GM06990 (cell line): Measurements from ENCODE around the gene TTC28.

Experiments
- DNase-seq: peaks from one replicate; pipeline ENCODE4 v3.0.0-alpha.2; 2011; ENCODE audit not compliant: insufficient read length; ENCODE audit errors: extremely low read depth
- H3K27me3 ChIP-seq: replicated peaks from 2 replicates; pipeline ENCODE4 v1.6.0; 2011; ENCODE audit warnings: low read length; ENCODE audit not compliant: control insufficient read depth, insufficient read depth
- H3K36me3 ChIP-seq: 2 replicates; pipeline ENCODE4 v1.5.1; 2011; ENCODE audit warnings: low read length; ENCODE audit not compliant: control insufficient read depth, insufficient read depth
- H3K4me3 ChIP-seq: replicated peaks from 2 replicates; pipeline ENCODE4 v1.5.1; 2011; ENCODE audit warnings: low read depth, mild to moderate bottlenecking, control low read depth, low read length
- TF ChIP-seq, protein P1 (sequence below): IDR thresholded peaks from 2 replicates; pipeline ENCODE4 v1.5.1; 2011; ENCODE audit warnings: low read length, control low read depth, mild to moderate bottlenecking, inconsistent platforms; ENCODE audit not compliant: insufficient read depth, poor library complexity, severe bottlenecking

Gene TTC28

DNA sequence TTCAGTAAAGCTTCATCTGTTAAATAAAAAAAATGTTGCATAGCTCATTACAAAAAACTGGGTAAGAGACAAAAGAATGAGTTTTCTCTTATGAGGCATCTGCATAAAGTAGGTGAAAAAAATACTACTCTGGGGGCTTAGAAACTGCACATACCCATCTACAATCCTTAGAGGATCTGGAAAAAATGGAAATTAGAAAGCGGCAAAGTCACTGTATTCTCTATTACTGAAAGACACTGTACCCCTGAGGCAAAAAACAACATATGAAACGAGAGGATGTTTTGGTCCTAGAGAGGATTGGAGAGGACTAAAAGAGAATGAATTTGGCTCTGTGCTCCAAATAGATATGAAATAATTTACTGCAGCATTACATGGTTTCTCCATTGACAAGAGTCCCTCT lies 553.8 kb downstream of the TTC28 start:
- no peak for DNase-seq
- Histone ChIP-seq H3K27me3 (no peaks in the 10 kb centered on the region; the same call in 1 of the 2 replicates), H3K4me3 (no peak overlapping the region), H3K36me3 (no peaks in the 10 kb centered on the region)
- TF ChIP-seq, protein P1, sequence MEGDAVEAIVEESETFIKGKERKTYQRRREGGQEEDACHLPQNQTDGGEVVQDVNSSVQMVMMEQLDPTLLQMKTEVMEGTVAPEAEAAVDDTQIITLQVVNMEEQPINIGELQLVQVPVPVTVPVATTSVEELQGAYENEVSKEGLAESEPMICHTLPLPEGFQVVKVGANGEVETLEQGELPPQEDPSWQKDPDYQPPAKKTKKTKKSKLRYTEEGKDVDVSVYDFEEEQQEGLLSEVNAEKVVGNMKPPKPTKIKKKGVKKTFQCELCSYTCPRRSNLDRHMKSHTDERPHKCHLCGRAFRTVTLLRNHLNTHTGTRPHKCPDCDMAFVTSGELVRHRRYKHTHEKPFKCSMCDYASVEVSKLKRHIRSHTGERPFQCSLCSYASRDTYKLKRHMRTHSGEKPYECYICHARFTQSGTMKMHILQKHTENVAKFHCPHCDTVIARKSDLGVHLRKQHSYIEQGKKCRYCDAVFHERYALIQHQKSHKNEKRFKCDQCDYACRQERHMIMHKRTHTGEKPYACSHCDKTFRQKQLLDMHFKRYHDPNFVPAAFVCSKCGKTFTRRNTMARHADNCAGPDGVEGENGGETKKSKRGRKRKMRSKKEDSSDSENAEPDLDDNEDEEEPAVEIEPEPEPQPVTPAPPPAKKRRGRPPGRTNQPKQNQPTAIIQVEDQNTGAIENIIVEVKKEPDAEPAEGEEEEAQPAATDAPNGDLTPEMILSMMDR: no peak

DNA sequence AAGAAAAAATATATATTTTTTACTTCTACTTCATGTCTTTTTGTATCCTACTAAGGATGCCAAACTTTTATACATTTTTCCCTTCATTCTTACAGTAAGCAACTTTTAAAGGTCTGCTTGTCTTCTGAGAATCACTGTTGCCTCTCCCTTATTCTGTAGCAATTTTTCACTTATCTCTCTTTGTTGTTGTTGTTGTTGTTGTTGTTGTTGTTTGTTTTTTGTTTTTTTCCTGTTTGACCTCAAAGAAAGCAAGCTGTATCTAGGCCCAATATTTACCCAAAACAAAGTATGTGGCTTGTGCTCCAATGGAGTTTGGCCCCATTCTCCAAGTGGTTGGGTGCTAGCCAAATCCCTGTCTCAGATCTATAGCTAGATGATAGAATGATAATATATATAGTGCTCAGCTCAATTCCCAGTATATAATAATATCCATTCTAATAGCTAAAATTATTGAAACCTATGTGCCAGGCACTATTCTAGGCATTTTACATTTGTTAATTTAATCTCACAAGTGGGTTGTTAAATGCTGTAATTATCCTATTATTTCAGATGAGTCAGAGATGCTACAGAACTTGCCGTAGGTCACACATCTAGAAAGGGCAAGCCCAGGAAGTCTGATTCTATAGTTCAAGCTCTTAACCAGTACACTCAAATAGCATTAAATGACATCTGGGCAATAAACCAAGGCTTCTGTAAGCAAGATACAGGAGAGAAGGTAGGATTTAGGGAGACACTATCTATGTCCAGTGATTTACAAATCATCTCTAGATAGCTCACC lies 555.5 kb downstream of the TTC28 start:
- no peaks in the 10 kb centered on the region; the same call in 1 of the 2 replicates for H3K27me3 ChIP-seq
- TF ChIP-seq, protein P1: no peak
- no peaks in the 10 kb centered on the region for H3K36me3 ChIP-seq
- H3K4me3 ChIP-seq: no peak overlapping the region
- no peak for DNase-seq

DNA sequence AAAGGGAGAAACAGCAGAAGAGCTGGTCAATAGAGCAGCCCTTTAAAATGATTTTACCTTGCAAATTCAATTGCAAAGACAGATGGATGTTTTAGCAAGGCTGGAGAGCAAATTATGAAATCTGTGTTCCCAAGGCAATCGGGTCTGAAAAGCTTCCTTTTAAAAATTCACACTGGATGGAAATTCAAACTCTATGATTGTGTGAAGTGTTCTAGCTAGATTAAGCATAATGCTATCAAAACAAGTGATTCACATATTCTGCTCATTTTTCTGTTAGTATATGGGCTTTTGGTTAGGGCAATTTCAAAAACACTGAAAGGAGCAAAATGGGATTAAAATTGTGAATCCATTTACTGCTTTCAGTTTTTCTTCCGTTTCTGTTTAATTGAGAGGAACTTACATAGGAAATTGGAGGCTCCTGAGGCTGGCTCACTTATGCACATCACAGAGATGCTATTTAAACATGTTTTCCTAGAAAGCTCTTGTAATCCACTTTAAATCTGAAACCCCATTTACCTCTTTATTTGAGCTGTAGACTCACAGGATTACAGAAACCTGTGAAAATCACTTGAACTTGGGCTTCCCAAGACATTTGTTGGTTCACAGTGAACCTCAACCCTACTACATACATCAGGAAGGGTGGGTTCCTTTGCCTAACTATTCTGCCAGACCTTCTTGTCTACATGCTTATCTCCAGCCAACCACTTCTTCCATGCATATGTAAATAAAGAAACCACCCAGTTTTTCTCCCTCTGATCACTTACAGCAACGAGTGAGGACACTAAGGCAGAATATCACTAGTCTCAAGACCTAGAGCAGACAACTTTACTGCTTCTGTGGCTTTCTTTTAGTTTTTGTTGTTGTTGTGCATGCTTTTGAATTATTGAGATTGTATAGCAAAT lies 558.7 kb downstream of the TTC28 start:
- no peak overlapping the region for H3K4me3 ChIP-seq
- H3K27me3 ChIP-seq: no peaks in the 10 kb centered on the region; the same call in 1 of the 2 replicates
- TF ChIP-seq, protein P1: no peak
- DNase-seq: no peak
- H3K36me3 ChIP-seq: no peaks in the 10 kb centered on the region

DNA sequence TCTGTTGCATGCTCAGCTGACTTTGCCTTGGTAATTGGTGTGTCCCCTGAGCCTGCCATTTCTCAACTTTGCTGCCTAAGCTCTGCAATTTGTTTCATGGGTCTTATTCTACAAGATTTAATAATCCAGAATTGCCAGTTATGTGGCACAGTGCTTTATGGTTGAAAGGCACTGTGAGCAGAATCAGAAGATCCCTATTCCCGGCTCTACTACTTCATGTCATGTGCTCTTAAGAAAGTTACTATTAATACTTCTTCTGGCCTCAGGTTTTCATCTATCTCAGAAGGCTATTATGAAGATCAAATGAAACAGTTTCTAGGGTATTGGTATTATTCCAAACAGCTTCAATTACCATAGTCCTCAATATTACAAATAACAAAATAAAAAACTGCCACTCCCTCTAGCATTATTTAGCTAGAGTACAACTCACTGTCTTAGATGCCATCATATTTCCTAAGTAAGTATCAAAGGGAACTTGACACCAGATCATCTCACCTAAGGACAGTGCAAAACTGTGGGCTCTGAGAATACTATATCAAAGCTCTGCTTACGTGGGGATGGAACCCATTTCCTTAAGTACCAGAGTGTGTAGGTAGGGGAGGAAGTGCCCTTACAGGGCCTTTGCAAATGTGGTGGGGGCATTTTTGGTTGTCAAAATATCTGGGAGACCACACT lies 560.5 kb downstream of the TTC28 start:
- Histone ChIP-seq H3K4me3 (no peak overlapping the region), H3K27me3 (no peaks in the 10 kb centered on the region; the same call in 1 of the 2 replicates), H3K36me3 (no peaks in the 10 kb centered on the region)
- DNase-seq: no peak
- TF ChIP-seq, protein P1: no peak

DNA sequence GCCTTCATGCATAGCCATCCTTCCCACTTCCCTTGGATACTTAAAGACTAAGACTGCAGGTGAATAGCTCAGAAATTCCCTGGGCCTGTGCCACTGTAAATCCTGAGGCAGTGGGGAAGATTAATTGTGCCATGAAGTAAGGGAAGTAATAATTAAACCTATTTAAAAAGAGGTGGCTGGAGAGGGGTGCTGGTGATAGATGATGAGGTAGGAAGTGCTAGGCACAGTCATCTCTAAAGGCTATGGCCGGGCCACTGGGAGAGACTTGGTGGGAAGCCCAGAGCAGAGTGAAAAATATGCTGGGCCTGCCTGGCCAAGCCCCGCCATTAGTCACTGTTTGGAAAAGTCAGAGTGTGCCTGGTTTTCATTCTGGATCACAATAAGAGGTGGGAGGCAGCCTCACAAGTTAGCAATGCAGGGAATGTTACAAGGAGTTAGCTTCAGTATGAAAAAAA lies 563.4 kb downstream of the TTC28 start:
- TF ChIP-seq, protein P1: no peak
- H3K36me3 ChIP-seq: no peaks in the 10 kb centered on the region
- no peak overlapping the region for H3K4me3 ChIP-seq
- DNase-seq: no peak
- no peaks in the 10 kb centered on the region; the same call in 1 of the 2 replicates for H3K27me3 ChIP-seq
